IPS-NIHi7 (cell line): Measurements from ENCODE around the gene APOL4.
"Not testable (repeated sequence)": the region's sequence is repeated elsewhere in the genome, so short reads cannot be mapped to it uniquely, and the experiment has no call there.

Experiments used
- DNase-seq: peaks from one replicate; pipeline ENCODE4 v3.0.0; 2012; ENCODE audit warnings: mixed read lengths; ENCODE audit errors: extremely low spot score

Gene APOL4

GRCh38 chr22:36206255-36206654 is 4.6 kb upstream of the APOL4 start:
- no peak for DNase-seq

GRCh38 chr22:36205573-36205972 is 4.0 kb upstream of the APOL4 start:
- not testable (repeated sequence) for DNase-seq

DNA sequence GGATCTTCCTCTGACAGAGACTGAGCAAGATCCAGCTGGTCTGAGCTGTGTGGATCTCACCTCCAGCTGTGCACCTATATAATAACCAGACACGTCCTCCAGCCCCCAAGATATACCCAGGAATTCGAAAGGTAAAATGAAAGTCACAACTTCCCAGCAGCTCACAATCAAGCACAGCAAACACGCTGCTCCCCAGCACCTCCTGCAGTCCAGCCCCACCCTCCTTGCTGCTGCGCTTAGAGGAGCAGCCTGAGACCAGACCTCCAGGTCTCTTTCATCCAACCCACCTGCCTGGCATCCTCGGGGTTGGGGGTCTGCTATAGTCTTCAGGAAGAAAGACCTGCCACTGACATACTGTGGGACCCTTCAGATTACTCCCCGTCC is 3.0 kb upstream of the APOL4 start:
- DNase-seq, result no peak

- no peak for DNase-seq
Observed at GRCh38 chr22:36204001-36204631, 2.5 kb upstream of the APOL4 start.

- DNase-seq, result not testable (repeated sequence)
Observed at GRCh38 chr22:36203441-36203840, 1.8 kb upstream of the APOL4 start.

GRCh38 chr22:36202906-36203305 is 1.3 kb upstream of the APOL4 start:
- not testable (repeated sequence) for DNase-seq

- DNase-seq, result not testable (repeated sequence)
Observed at GRCh38 chr22:36201025-36201424, 584 bp downstream of the APOL4 start.

DNA sequence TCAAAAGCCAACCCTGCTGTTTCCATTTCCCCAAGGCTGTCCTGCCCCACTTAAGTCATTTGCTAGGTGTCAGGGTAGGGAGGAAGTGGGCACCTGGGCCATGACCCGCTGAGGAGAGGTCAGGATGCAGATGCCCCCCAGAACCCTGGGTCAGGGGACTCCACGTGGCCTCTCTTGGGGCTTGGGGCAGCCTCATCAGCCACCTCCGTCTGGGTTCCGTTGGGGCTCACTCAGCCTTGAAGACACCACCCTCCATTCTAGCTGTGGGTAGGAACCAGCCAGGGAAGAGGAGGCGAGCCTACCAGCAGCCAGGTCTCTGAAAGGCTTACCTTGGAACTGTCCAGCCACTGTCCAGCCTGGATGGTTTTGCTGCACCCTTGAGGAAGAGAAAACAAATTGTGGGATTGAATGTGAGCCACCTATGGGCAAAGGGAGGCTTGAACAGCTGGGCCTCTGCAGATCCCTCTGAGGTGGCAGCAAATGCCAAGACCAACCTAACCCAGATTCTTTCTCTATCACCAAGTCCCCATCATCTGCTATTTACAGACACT is 2.5 kb downstream of the APOL4 start:
- DNase-seq, result no peak

- DNase-seq, result no peak
Observed at GRCh38 chr22:36198536-36198935, 3.1 kb downstream of the APOL4 start.

DNA sequence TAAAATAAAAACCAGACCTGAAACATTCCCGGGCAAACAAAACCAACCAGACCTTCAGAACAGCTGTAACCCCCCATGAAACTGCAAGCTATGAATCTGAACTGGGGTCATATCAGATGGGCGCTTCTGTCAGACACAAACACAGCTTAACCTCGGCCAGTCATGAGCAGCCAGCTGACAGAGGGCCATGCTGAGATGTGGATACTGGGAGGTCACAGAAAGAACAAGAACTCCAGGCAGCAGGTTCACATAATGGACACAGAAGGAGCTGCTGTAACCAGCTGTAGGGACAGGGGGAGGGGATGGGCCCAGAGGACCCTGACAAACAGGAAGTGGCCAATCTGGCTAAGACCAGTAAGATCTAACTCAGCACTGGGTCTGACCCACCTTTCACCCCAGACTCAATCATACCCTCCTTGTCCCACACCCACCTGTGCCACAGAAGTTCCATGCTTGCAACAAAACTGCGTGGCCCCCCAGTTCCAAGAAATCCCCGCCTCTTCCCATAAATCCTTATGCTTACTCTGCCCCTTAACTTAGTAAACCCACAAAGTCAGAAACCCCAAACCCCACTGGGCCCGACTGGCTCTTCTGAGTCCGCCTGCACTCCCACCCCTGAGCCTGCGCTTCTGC is 4.0 kb downstream of the APOL4 start:
- DNase-seq, result peak; percentile 31

DNA sequence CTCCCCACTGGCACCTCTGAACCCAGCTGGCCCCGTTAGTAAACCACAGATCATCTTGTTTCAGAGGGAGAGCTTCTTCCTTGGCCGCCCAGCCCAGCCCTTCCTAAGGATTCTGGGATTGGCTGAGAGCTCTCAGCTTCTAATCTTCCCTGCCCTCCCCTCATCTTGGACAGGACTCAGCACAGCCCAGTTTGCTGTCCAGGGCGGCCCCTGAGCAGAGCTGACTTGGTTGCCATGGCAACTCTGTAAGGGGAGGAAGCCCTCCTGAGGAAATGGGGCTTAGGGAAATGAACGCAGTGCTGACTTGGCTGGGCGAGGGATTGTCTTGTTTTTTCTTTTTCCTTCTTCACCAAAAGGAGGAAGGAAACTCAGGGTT is 4.6 kb downstream of the APOL4 start:
- DNase-seq, result peak; percentile 77

GRCh38 chr22:36196254-36197064 is 5.2 kb downstream of the APOL4 start:
- no peak for DNase-seq

DNA sequence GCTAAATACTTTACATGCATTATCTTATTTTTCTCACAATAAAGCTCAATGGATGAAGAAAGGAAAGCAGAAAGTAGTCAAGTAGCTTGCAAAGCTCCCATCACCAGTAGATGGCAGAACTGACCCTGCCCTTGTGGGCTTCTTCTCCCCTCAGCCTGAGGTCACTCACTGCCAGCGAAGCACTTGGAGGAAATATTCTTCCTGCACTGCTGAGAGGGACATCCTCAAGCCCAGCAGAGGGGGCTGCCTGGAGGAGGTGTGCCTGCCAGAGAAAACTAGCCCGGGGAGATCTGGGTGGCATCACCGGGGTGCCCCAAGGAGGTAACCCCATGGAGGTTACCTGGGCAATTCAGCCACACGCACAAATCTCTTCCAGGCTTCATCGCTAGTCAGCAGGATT is 6.6 kb downstream of the APOL4 start:
- DNase-seq, result peak; percentile 76

- no peak for DNase-seq
Observed at GRCh38 chr22:36194385-36194784, 7.2 kb downstream of the APOL4 start.

GRCh38 chr22:36193577-36193976 is 8.0 kb downstream of the APOL4 start:
- DNase-seq, result no peak

DNA sequence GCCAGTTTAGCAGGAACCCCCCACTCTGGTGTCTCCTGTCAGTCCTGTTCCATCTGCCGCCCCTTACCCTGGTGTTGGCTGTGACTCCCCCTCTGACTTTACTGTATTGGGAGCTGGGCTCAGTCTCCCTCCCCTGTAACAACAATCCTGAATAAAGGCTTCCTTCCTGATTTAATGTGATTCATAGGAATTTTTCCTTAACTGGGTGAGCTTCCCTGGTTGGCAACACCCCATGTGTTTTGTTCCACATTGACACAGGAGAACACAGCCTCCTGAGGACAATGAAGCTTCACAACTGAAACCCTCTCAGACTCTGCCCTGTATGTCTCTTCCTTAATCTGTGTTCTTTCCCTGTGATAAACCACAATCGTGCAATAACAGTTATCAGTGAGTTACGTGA is 8.4 kb downstream of the APOL4 start:
- DNase-seq, result no peak

DNA sequence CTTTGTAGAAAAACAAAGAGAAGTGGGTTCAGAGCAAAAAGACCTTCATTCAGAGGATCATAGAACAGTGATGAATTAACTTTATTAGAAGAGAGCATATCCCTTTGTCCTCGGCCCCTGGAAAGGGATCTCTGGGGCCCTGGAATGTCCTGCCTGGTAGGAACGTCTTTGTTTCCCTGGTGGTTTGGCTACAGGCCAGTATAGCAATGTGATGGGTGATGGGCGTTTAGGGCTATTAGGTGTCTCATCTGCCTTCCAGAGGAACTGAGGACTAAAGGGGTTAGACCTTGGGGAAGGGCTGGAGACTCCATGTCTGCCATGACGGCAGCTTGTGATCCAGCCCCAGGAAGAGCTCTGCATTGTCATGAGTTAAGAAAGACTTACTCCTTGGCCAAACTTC is 9.1 kb downstream of the APOL4 start:
- DNase-seq, result no peak

- DNase-seq, result no peak
Observed at GRCh38 chr22:36191106-36191836, 10.3 kb downstream of the APOL4 start.

GRCh38 chr22:36187862-36188261 is 13.7 kb downstream of the APOL4 start:
- DNase-seq, result not testable (repeated sequence)

DNA sequence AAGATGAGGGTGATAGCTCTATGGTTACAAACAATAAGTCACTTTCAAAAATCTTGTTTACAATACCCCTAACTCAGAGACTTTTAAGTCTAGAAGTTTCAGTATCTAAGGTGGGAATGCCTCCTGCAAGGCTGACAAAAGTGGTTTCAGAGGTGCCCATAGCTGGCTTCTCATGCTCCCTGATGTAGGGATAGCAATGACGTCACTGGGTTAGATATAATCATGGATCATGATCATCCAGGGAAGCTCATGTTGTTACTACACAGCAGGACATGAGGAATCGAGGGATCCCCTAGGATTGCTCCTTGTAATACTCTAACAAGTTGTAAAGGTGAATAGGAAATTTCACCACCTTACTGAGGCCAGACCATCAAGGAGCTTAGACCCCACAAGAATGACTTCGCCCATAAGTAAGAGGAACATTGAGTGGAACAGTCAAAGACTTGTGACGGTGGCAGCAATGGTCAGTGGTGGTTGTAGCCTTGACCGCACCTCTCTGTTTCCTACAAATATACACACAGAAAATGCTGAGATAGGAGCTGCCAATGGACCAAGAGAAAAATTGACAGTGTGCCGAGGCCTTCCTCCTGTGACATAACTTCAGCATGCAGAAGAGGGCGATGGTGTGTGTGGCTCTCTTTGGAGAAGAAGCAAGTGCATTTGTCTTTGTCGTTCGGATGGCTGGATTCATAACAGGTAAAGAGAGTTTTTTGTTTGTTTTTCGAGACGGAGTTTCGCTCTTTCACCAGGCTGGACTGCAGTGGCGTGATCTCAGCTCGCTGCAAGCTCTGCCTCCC is 15.6 kb downstream of the APOL4 start:
- no peak for DNase-seq

DNA sequence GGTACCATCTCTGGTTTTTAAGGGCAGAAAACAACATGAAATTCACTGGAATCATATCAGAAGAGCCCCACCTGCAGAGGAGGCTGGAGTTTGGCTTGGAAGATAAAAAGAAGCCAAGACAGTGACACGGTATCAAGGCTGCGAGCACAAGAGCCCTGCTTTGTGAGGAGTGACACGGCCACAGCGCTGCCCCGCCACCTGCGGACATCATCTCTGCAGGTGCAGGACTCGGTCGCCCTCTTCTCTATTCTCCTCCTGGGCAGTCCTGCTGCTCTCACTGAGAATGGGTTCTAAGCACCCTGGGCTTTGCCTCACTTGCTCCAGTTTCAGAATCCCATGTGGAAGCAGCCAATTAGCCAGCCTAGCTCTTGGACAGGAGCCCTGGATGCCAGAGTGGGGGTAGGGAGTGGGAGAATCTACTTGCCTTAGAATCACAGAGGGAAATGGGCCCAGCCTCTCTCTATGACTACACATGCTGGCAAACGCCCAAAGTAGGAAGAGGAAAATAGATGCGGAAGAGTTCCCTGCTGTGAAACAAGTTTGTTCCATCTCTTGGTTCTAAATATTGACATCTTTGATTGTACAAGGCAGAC is 17.1 kb downstream of the APOL4 start:
- no peak for DNase-seq
